OCI-LY1 (cell line): Measurements from ENCODE around the gene EFCAB5.

Experiments
- EZH2 ChIP-seq: fragments of 200-600 bp; sonication (generic), shearing (Covaris generic); IDR thresholded peaks from 2 replicates; pipeline ENCODE4 v1.8.0; 2017; ENCODE audit warnings: borderline replicate concordance, mixed run types, mild to moderate bottlenecking, antibody characterized with exemption, low read length, moderate library complexity, mixed read lengths
- TF ChIP-seq, protein P1 (sequence below): fragments of 200-600 bp; sonication (generic), shearing (Covaris generic); IDR thresholded peaks from 2 replicates; pipeline ENCODE4 v1.5.1; 2017; ENCODE audit warnings: mild to moderate bottlenecking, antibody characterized with exemption, low read length, moderate library complexity, mixed read lengths

DNA sequence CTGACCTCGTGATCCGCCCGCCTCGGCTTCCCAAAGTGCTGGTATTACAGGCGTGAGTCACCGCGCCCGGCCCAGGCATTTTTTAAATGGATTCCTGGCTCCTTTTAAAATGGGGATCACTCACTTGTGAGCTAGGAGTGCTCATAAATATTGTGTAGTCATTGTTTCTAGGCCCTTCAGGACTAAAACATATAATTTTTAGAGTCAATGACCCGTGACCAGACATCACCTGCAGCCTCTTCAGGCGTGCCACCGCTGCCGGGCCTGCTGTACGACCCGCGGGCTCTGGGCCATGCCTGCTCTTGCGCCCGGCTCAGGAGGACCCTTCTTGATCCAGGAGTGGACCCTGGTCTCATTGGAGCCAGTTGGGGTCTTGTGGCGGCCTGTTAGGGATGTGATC is 30.8 kb downstream of the EFCAB5 start:
- TF ChIP-seq, protein P1, sequence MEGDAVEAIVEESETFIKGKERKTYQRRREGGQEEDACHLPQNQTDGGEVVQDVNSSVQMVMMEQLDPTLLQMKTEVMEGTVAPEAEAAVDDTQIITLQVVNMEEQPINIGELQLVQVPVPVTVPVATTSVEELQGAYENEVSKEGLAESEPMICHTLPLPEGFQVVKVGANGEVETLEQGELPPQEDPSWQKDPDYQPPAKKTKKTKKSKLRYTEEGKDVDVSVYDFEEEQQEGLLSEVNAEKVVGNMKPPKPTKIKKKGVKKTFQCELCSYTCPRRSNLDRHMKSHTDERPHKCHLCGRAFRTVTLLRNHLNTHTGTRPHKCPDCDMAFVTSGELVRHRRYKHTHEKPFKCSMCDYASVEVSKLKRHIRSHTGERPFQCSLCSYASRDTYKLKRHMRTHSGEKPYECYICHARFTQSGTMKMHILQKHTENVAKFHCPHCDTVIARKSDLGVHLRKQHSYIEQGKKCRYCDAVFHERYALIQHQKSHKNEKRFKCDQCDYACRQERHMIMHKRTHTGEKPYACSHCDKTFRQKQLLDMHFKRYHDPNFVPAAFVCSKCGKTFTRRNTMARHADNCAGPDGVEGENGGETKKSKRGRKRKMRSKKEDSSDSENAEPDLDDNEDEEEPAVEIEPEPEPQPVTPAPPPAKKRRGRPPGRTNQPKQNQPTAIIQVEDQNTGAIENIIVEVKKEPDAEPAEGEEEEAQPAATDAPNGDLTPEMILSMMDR = no peak
- TF ChIP-seq EZH2 = no peak
